Panc1 (cell line): ENCODE results near the gene PEPD. TPM values are rescaled to one million over a fixed set of nuclear protein-coding genes. Genes with fewer than 3 reads are reported as not detected.

Source experiments
- ATAC-seq: fragments of 200-7000 bp; cut with Tn5 transposase; 2 replicates; pipeline ENCODE4 v1.9.1; 2020; ENCODE audit warnings: mild to moderate bottlenecking, moderate library complexity
- BruUV-seq: library from RNA; stranded (reverse); fragments of 400-500 nt; replicated peaks from 2 replicates; lab custom pipeline; 2021; lab: Mats Ljungman, UMichigan
- CTCF ChIA-PET: fragments of 300-600 bp; sonication (Branson Sonifier 250); formaldehyde crosslinking; loops from one replicate; lab custom pipeline; 2022; ENCODE audit warnings: antibody characterized with exemption; lab: Charles Lee
- POLR2A ChIA-PET: fragments of 300-600 bp; sonication (Branson Sonifier 250); formaldehyde crosslinking; loops from one replicate; lab custom pipeline; 2022; ENCODE audit warnings: antibody characterized with exemption; lab: Charles Lee
- DNase-seq: peaks from one replicate; pipeline ENCODE4 v3.0.0-alpha.2; 2010; ENCODE audit warnings: low read depth, low spot score
- H3K27ac ChIP-seq: 2 replicates; pipeline ENCODE4 v1.5.1; 2011; ENCODE audit warnings: mild to moderate bottlenecking, low read length, inconsistent platforms
- H3K27me3 ChIP-seq: fragments of 200-500 bp; sonication (Bioruptor generic); 2 replicates; pipeline ENCODE4 v1.6.0; 2014; ENCODE audit warnings: low read length, inconsistent platforms; ENCODE audit not compliant: control insufficient read depth, insufficient read depth
- H3K36me3 ChIP-seq: fragments of 200-500 bp; sonication (Bioruptor generic); 2 replicates; pipeline ENCODE4 v1.5.1; 2014; ENCODE audit warnings: inconsistent platforms, mild to moderate bottlenecking, low read length, moderate library complexity; ENCODE audit not compliant: control insufficient read depth, insufficient read depth
- H3K4me1 ChIP-seq: 2 replicates; pipeline ENCODE4 v1.5.1; 2011; ENCODE audit warnings: inconsistent platforms, mild to moderate bottlenecking, low read length, moderate library complexity; ENCODE audit not compliant: control insufficient read depth, insufficient read depth
- H3K4me3 ChIP-seq, 2 experiments: 2 replicates each; pipeline ENCODE4 v1.5.1; 2011 to 2012; ENCODE audit warnings: low read depth in 2 of 2, low read length in 2 of 2, mild to moderate bottlenecking in 2 of 2, inconsistent platforms in 1 of 2, moderate library complexity in 1 of 2
- H3K9me3 ChIP-seq: fragments of 200-500 bp; sonication (Bioruptor generic); 2 replicates; pipeline ENCODE4 v1.5.1; 2014; ENCODE audit warnings: low read depth, mild to moderate bottlenecking, inconsistent platforms, low read length, moderate library complexity; ENCODE audit not compliant: control insufficient read depth, insufficient read depth
- POLR2AphosphoS5 ChIP-seq: IDR thresholded peaks from 2 replicates; pipeline ENCODE4 v1.6.1; 2012; ENCODE audit warnings: mild to moderate bottlenecking, low read depth, low read length, moderate library complexity
- SIN3A ChIP-seq: IDR thresholded peaks from 2 replicates; pipeline ENCODE4 v1.6.1; 2012; ENCODE audit warnings: low read depth, mild to moderate bottlenecking, low read length, moderate library complexity, borderline replicate concordance; ENCODE audit not compliant: insufficient read depth
- TCF7L2 ChIP-seq: IDR thresholded peaks from 2 replicates; pipeline ENCODE4 v1.6.1; 2011; ENCODE audit warnings: mild to moderate bottlenecking, low read depth, low read length, inconsistent platforms
- in situ Hi-C: cut with HindIII; loops from 2 replicates; pipeline ENCODE4 v1.10.0; 2016; ENCODE audit warnings: low sequenced_read_pairs, low pct_unique_long_range_greater_than_20kb
- intact Hi-C: fragments of 100-400 bp; cut with micrococcal nuclease; formaldehyde crosslinking; loops from one replicate; pipeline ENCODE4 v1.10.0; 2022; ENCODE audit not compliant: unreplicated experiment
- total RNA-seq: library from RNA; stranded (reverse); gene quantifications from one replicate; pipeline ENCODE4 v1.2.1, GENCODE V29; 2021; ENCODE audit not compliant: unreplicated experiment
- TF ChIP-seq, protein P1 (sequence below), 2 experiments: IDR thresholded peaks; 2 replicates each; pipeline ENCODE4 v1.6.1; 2011 to 2012; ENCODE audit warnings: low read depth in 2 of 2, control low read depth in 1 of 2, low read length in 1 of 2, mild to moderate bottlenecking in 1 of 2, moderate library complexity in 1 of 2; ENCODE audit not compliant: insufficient read depth in 1 of 2
- TF ChIP-seq, protein P2 (sequence below): fragments of 450-650 bp; IDR thresholded peaks from 2 replicates; pipeline ENCODE4 v1.5.1; 2017; ENCODE audit warnings: mild to moderate bottlenecking

The PEPD gene
- total RNA-seq, 1 experiment from 2014 or later, result 102 TPM

DNA sequence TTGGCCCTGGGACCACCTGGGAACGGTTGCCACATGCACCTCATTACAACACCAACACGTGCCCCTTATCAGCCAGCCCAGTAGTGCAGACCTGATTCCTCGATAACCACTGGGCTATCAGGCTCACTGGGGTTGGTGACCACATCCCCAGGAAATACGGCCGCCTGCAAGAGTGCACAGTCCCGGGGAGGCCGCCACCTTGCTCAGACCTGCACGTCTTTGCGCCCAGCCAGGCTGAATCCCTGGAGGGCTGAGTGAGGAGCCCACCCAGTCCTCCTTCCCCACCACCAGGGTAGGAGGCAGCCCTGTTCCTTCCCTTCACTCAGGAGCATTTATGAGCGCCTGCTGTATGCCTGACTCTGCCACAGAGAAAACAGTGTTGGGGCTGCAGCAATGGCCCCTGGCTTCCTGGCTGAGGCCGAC is 80.3 kb downstream of the PEPD start:
- DNase-seq, result no peak

DNA sequence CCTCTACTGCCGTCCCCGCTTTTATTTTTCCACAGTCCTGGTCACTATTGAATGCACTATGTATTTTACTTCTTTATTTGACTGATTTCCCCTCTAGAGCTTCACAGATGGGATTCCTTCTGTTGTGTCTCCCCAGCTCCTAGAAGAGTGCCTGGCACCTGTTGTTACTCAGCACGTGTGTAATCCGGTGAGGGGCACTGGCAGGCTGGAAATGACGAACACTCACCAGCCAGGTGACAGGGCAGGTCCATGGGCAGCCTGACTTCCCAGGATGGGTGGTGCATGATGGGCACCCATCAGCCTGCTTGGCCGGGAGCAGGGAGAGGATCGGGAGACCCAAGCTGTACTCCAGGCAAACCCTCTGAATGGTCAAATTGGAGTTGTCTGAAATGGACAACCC is 80.9 kb downstream of the PEPD start:
- ATAC-seq (no peak), DNase-seq (no peak)
- Histone ChIP-seq H3K4me1 (no peaks in the 10 kb centered on the region), H3K4me3 (no peak overlapping the region), H3K27me3 (no peaks in the 10 kb centered on the region), H3K27ac (no peak overlapping the region), H3K36me3 (no peaks in the 10 kb centered on the region), H3K9me3 (no peaks in the 10 kb centered on the region)
- BruUV-seq, result no TSS peak
- CTCF ChIA-PET, result interaction anchor here (0.6 kb wide), 1 partner anchor 81 kb away, joined by 3 read pairs; no protein-coding TSS in a partner anchor
- intact Hi-C loops (no loop called here), in situ Hi-C loops (no loop called here)
- POLR2A ChIA-PET, result no interaction called here
- TF ChIP-seq POLR2AphosphoS5, result no peak
- TF ChIP-seq, protein P1, sequence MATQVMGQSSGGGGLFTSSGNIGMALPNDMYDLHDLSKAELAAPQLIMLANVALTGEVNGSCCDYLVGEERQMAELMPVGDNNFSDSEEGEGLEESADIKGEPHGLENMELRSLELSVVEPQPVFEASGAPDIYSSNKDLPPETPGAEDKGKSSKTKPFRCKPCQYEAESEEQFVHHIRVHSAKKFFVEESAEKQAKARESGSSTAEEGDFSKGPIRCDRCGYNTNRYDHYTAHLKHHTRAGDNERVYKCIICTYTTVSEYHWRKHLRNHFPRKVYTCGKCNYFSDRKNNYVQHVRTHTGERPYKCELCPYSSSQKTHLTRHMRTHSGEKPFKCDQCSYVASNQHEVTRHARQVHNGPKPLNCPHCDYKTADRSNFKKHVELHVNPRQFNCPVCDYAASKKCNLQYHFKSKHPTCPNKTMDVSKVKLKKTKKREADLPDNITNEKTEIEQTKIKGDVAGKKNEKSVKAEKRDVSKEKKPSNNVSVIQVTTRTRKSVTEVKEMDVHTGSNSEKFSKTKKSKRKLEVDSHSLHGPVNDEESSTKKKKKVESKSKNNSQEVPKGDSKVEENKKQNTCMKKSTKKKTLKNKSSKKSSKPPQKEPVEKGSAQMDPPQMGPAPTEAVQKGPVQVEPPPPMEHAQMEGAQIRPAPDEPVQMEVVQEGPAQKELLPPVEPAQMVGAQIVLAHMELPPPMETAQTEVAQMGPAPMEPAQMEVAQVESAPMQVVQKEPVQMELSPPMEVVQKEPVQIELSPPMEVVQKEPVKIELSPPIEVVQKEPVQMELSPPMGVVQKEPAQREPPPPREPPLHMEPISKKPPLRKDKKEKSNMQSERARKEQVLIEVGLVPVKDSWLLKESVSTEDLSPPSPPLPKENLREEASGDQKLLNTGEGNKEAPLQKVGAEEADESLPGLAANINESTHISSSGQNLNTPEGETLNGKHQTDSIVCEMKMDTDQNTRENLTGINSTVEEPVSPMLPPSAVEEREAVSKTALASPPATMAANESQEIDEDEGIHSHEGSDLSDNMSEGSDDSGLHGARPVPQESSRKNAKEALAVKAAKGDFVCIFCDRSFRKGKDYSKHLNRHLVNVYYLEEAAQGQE (IDR thresholded peaks at IDR 0.05; ENCODE audit: insufficient read depth in 1 of 2, low read depth in 2 of 2, low read length in 1 of 2), result no peak
- TF ChIP-seq, protein P2, sequence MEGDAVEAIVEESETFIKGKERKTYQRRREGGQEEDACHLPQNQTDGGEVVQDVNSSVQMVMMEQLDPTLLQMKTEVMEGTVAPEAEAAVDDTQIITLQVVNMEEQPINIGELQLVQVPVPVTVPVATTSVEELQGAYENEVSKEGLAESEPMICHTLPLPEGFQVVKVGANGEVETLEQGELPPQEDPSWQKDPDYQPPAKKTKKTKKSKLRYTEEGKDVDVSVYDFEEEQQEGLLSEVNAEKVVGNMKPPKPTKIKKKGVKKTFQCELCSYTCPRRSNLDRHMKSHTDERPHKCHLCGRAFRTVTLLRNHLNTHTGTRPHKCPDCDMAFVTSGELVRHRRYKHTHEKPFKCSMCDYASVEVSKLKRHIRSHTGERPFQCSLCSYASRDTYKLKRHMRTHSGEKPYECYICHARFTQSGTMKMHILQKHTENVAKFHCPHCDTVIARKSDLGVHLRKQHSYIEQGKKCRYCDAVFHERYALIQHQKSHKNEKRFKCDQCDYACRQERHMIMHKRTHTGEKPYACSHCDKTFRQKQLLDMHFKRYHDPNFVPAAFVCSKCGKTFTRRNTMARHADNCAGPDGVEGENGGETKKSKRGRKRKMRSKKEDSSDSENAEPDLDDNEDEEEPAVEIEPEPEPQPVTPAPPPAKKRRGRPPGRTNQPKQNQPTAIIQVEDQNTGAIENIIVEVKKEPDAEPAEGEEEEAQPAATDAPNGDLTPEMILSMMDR, result no peak
- TF ChIP-seq TCF7L2, result no peak
- TF ChIP-seq SIN3A, result no peak

More for the DNA sequence above, 80.3 kb downstream of the PEPD start:
- TF ChIP-seq, protein P2, result no peak
- no peak for TF ChIP-seq POLR2AphosphoS5
- TF ChIP-seq, protein P1 (IDR thresholded peaks at IDR 0.05; ENCODE audit: insufficient read depth in 1 of 2, low read depth in 2 of 2, low read length in 1 of 2), result no peak
- TF ChIP-seq TCF7L2, result no peak
- TF ChIP-seq SIN3A, result no peak
- in situ Hi-C loops (no loop called here), intact Hi-C loops (no loop called here)
- Histone ChIP-seq H3K4me3 (no peak overlapping the region), H3K27me3 (no peaks in the 10 kb centered on the region), H3K9me3 (no peaks in the 10 kb centered on the region), H3K4me1 (no peaks in the 10 kb centered on the region), H3K36me3 (no peaks in the 10 kb centered on the region), H3K27ac (no peak overlapping the region)
- ChIA-PET CTCF (no interaction called here), POLR2A (no interaction called here)
- ATAC-seq, result no peak
- no TSS peak for BruUV-seq
